ENCODE data around the gene TROAP.
A peak's percentile ranks its signal among the peaks of the same experiment; 100 is the strongest.
"Not testable (repeated sequence)": the region's sequence is repeated elsewhere in the genome, so short reads cannot be mapped to it uniquely, and the experiment has no call there.

The TROAP gene

DNA sequence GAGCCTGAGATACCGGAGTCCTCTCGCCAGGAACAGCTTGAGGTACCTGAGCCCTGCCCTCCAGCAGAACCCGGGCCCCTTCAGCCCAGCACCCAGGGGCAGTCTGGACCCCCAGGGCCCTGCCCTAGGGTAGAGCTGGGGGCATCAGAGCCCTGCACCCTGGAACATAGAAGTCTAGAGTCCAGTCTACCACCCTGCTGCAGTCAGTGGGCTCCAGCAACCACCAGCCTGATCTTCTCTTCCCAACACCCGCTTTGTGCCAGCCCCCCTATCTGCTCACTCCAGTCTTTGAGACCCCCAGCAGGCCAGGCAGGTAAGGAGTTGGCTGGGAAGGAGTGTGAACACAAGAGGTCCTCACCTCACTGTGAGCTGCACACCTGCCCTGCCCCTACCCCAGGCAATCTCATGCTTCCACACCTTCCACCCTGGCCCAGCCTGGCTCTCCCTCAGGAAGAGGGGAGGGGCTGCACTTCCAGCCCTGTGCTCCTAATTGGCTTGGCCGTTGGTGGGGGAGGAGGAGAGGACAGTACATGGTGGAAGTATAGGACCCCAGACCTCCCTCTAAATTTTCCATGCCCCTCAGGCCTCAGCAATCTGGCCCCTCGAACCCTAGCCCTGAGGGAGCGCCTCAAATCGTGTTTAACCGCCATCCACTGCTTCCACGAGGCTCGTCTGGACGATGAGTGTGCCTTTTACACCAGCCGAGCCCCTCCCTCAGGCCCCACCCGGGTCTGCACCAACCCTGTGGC, 7.8 kb downstream of the TROAP start:
- no peak for DNase-seq

- DNase-seq = no peak
These were observed 8.5 kb downstream of the TROAP start for GRCh38 chr12:49331380-49332222.

- DNase-seq = no peak
These were observed 9.4 kb downstream of the TROAP start for GRCh38 chr12:49332441-49332861.

DNA sequence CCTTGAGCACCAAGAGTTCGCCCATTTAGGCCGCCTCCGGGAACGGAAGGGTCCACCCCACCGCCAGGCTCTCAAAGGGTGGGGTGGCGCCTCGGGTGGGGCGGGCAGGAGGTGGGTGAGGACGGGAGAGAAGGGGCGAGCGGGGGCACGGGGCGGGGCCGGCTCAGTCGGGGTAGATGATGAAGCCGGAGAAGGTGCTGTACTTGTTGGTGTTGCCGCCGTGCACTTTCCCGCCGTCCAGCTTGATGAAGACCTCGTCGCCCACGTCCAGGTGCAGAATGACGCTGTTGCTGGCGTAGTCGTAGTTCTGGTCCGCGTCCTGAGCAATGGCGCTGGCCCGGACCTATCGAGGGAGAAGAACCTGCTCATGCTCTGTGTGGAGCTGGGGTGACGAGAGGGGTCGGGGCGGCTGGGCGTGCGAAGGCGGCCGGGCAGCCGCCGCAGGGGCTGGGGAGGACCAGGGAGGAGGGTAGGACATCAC, 9.9 kb downstream of the TROAP start:
- no peak for DNase-seq

DNA sequence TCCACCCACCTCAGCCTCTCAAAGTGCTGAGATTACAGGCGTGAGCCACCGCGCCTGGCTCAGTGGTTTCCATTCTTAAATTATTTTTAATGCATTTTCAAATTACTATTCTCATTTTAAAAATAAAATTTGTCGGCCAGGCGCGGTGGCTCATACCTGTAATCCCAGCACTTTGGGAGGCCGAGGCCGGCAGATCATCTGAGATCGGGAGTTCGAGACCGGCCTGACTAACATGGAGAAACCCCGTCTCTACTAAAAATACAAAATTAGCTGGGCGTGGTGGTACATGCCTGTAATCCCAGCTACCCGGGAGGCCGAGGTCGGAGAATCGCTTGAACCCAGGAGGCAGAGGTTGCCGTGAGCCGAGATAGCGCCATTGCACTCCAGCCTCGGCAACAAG, 10.7 kb downstream of the TROAP start:
- not testable (repeated sequence) for DNase-seq

DNA sequence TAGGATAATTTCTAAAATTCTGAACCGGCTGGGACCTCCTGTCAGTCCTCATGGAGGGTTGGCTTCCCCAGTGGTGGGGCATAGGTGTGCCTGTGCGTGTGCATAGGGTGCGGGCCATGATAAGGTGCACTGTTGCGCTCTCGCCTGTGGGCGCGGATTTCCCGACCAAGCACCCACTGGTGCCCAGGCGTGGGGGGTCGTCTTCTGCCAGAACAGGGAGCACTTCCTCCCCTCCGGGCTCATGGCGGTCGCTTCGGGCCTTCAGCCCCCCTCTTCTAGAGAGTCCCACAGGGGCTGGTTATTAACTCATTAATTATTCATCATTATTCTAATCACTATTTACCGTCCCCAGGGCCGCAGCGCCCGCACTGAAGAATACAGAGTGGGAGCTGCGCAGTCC, 11.2 kb downstream of the TROAP start:
- no peak for DNase-seq

GRCh38 chr12:49334681-49335080, 11.6 kb downstream of the TROAP start:
- no peak for DNase-seq

GRCh38 chr12:49335118-49335954, 12.3 kb downstream of the TROAP start:
- DNase-seq = no peak

DNA sequence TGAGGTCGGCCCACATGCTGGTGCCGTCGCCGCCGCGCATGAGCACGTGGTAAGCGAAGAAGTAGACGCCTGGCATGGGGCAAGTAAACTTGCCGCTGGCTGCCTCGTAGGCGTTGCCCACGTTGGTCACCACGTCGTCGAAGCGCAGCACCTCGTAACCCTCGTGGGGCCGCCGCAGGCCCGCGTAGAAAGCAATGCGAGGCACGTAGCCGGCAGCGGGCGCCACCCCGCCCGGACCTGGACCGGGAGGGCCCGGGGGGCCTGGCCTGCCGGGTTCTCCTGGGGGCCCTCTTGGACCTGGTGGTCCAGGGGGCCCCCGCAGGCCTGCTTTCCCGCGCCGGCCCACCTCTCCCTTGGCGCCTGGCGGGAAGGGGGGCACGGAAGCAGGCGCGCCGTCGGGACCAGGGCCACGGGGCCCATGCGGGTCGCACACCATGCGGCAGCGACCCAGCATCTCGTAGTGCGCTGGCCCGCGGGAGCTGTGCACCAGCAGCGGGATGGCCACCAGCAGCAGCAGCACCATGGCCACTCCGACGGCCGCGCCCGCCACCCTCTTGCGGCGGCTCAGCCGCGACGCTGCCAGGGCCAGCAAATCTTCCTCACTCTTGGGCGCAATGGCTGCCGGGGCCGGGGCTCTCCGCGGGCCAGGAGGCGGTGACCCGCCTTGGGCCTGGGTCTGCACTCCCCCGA, 13.0 kb downstream of the TROAP start:
- no peak for DNase-seq

DNA sequence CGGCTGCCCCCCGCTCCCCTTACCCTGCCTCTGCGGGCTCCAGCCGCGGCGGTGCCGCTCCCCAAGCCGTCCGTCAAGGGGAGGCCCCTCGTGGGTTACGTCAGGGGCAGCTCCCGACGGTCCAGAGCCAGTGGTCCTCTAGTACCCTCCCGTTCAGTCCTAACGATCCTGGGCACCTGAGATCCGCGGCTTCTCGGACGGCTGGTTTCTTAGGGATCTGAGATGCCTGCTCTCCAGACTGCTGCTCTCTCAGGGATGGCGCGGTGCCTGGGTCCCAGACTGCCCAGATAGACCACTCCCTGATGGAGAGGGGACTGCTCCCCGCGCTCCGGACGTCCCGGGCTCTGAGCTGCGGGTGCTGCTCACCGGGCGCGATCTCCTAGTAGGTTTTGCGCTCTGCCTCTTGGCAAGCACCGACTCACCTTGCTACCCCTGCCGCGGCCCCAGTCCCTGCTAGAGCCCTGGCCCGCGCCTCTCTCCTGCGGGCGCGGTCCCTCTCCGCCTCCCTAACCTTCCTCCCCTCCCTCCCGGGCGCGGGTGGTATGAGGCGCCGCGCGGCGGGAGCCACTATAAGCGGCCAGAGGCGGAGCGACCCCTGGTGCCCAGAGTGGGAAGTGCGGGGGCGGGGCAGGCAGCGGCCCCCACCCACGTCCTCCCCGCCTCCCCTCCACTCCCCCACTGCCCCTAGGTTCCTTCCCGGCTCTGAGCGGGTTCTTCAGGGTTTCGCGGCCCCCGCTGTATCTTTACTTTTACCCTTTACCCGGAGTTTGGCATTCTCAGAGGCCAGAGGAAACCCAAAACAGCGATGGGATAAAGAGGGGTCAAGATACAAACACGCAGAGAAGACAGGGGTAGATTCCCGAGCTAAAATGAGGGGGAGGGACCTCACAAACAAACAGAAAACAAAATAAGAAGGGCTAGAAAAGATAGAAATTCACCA, 13.9 kb downstream of the TROAP start, which contains the start of gene C1QL4:
TSS of gene C1QL4 (minus strand) at position 544 of the 940 bp plus-strand sequence. CDS start 711 bp downstream, outside the sequence.
- DNase-seq = peak; percentile 87

DNA sequence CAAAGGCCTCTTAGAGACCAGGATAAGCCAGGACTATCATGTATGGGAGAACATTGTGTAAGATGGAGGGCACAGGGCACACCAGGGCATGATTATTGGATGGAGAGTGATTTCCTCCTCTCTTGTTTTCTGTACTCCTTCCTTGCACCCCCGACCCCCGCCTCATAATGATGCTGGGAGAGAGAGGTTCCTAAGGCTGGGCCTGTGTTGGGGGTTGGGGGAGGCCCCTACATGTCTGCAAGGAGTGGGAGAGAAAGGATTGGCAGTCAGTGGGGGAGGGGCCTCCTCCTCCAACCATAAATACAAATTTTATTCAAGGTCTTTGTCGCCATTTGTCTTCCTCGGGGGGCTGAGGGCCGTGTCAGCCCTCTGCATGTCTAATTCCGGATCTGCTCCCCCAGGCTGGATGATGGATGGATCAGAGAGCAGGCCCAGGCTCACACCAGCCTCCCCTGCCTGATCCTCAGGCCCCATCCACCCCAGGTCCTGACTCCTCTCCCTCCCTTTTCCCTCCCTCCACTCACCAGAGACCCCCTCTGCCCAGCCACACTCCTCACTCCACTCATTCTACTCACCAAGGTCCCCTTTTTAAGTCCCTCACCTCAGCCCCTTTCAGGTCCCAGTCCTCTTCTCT, 15.9 kb downstream of the TROAP start:
- DNase-seq = no peak

DNA sequence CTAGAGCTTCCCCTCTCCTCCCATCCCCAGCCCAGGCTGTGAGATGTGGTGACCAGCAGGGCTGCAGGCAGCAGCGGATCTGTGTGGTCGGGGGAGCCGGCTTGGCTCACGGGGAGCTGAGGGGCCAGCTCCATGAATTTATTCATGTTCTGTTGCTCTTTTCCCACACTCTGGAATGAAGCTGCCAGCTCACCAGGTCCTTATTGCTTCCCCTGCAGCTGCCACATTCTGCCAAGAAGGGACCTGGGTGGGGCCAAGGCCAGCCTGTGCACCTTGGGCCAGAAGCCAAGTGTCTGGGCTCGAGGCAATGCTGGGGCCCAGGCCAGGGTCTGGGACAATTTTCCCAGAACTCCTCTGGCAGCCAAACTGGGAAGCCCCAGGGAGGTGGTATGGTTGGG, 16.4 kb downstream of the TROAP start:
- no peak for DNase-seq

DNA sequence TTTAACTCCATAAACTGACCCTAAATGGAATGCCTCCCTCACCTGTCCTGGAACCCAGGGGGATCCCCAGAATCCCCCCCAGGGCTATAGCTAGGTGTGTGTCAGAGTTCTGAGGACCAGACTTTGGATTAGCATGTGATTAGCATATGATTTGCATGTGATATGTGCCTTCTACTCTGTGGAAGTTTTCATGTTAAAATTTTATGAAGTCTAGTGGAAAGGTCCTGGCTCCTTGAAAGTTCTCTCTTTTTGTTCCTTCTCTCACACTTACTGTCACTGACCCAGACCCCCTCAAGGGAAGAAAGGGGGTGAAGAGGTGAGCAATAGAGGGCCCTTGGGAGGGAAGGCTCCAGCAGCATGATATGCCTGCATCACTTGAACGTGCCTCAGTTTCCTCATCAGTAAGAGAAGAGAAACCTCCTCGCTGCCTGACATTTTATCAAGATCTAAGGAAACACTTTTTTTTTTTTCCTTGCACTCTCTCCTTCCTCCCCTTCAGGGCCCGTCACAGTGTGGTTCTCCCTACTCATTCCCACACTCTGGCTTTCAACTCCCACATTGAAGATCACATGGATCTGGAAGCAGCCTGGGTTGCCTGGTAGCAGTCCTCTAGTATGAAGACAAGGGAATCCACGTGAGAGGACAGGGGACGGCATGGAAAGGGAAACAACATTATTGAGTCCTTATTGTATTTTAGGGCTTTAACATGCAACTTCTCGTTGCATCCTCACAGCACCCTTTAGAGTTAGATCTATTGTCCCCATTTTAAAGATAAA, 17.2 kb downstream of the TROAP start:
- no peak for DNase-seq

DNA sequence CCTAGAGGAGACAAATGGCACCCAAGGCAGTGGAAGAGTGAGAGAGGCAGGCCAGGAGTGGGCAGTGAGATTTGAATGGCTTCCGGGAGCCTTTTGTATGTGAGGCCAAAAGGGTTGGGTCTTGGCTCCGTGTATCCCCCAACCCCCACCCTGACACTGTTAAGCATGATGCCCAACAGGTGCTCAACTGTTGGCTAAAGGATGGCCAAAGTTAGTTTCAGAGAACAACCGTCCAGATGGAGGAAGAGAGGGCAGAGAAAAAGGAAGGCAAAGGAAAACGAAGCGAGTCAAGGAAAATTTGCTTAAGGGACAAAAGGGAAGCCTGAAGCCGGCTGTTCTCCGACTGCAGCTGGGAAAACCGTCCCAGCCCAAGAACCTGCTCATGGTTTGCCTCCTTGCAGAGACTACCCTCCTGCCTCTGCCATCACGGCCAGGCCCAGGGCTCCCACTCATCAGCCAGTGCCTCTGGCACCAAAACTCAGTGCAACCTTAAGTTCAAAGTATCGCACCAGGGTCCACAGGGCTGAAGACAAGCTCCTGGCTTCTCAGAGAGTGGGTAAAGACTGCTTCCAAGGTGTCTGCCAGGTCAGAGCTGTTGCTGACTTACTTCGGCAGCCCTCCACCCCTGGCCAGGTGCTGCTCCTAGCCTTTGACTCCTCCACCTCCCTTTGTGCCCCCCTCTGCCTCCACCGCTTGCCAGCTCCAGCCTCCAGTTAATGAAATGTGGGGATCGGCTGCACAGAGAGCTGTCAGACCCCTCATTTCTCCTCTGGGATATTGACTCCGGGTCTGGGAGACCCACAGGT, 18.1 kb downstream of the TROAP start:
- no peak for DNase-seq

DNA sequence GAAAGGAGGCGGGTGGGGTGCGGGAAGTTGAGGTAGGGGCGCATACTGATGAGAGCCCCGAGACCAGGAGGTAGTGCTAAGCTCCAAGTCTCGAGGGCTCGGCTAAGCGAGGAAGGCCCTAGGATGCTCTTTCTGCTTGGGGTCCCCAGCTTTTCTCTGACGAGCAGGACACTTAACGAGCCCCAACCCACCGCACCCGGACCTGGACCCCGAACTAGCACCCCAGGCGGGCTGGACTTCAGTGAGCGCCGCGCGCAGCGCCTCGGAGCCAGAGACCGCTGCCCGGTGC, 18.7 kb downstream of the TROAP start:
- DNase-seq = no peak

- DNase-seq = peak; percentile 90
These were observed 19.2 kb downstream of the TROAP start for GRCh38 chr12:49342066-49342913.

GRCh38 chr12:49342914-49343731, 20.1 kb downstream of the TROAP start:
- no peak for DNase-seq

Measured in activated CD4-positive, alpha-beta T cell treated with anti-CD3 and anti-CD28 coated beads, Interleukin-2, amount 50 U/mL, for 16 hours (primary cell).